NCI-H69 (cell line): ENCODE measurements around the gene PRRT4.

Source experiments
- DNase-seq: peaks from one replicate; lab custom pipeline; 2025; lab: John Stamatoyannopoulos, UW

The PRRT4 gene

DNA sequence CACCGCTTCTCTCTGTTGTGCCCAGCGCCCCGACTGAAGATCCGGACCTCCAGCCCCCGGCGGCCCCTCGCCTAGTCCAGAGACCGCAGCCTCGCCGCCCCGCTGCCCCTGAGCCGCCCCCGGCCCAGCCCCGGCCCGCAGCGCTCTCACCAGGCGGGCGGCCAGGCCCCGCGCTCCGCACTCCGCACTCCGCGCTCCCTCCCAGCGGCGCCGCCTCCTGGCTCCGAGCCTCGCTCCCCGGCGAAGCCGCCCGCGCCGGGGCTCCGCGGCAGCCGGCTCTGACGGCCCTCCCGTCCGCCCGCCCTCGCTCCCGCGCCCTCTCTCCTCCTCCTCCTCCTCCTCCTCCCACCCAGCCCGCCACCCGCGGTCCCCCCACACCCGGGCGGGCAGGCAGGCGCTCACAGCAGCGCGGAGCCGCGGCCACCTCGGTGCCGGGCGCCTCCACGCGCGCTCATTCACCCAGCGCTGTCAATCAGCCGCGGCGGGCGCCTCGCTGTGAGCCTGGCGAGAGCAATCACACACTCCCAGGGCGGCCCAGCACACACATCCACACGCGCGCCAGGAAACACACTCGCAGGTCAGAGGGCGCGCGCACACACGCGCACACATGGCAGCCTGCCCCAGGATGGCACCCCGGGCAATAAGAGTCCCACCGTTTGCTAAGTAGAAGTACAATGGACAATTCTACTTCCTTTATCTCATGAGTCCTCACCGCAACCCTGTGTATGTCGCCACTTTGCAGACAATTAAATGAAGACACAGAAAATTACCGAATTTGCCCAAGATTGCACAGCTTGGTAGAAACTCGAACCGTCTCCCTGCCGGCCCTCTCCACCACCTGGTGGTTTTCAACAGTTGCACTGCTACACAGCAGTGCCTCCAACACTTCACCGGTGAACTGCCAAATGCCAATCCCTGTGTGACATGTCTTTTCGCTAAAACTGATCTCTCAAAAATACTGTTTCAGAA lies at the start of gene PRRT4:
TSS of gene PRRT4 (minus strand) at position 280 of the 969 bp plus-strand sequence.
- peak; percentile 82 for DNase-seq

DNA sequence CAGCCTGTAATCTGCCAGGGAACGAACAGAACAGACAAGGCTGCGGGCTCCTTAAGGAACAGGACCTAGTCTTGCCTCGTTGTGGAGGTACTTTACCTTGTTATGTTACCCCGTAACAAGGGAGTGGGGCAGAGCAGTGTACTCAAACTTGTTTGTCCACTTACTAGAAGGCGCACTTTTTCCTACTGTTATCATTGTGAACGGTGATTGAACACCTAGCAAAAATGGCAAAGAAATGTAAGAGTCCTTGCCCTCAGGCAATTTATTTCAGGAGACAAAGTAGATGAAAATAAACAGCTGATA lies 48.9 kb upstream of the PRRT4 start:
- DNase-seq: no peak

- peak; percentile 89 for DNase-seq
Measured at GRCh38 chr7:128409596-128410450, 48.3 kb upstream of the PRRT4 start, which contains the start of gene IMPDH1. TSS of gene IMPDH1 (minus strand) at chr7:128409982. CDS start at chr7:128409901, 81 bp downstream.

GRCh38 chr7:128408709-128409595 lies 47.5 kb upstream of the PRRT4 start:
- peak; percentile 47 for DNase-seq

GRCh38 chr7:128407751-128408708 lies 46.5 kb upstream of the PRRT4 start:
- DNase-seq: peak; percentile 43

- DNase-seq: no peak
Measured at GRCh38 chr7:128407233-128407589, 45.7 kb upstream of the PRRT4 start.

DNA sequence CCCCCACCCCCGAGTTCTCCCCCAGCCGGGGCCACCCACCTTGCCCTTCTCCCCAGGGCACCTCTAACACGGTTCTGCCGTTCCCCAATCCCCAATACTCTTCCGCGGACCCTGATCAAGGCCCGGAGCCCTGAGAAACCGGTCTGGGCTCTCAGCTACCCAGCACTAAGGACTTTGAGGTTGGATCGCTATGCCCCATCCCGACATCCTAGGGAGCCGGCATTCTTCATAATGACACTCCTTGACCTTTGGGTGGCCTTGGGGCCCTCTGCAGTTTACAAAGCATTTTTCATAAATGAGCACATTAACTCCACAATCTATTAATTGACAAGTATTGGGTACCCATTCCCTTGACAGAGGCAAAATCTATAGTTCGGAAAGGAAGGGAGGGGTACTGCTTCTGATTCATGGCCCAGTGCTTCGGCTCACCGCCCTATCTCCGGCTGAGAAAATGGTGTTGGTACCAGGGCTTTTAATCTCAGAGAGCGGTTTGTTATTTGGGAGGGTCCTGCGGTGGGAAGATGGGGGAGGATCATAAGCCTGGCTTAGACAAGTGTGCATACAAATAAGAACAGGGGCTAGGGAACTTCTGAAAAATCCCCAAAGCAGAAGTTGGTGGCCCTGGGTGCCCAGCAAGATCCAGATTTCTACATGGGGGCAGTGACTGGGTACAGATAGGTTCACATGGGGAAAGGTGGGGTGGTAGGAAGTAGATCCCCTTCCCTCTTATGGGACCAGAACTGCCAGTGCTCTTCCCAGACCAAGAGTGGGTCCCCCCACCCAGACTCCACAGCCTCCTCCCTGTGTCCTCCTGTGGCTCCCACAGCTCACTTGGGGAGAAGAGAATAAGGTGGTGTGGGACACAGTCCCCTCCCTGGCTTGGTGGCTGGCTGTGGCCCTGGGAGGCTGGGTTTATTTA lies 45.1 kb upstream of the PRRT4 start:
- DNase-seq: peak; percentile 50

DNA sequence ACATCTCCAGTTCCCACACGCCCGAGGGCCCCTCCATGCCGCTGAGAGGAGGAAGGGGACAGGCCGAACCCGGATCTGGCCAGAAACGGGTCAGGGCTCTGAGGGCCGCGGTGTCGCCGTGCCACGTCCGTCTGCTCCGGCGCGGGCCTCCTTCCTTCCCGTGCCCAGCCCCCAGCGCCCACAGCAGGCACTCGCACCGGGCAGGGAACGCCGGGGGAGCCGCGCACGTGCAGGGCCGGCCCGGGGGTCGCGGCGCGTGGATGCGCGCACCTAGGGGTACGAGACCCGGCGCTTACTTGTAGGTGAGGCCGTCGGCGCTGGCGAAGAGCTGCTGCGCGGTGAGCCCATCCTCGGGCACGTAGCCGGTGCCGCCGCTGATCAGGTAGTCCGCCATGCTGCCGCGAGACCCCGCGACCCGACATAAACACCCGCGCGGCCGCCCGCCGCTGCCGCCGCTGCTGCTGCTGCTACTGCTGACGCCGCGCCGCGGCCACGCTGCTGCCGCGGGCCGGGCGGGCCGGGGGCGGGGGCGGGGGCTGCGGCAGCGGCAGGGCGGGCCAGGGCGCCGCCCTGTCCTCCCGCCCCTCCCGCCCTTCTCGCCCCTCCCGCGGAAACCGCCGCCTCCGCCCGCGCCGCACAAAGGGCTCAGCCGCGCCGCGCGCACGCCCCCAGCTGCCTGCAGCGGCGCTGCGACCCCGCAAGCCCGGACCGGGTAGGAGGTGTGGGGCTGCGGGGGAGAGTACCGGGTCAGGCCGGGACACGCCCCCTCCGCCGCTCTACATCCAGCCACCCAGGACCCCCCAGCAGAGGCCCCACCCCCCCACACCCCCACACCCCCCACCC lies 44.2 kb upstream of the PRRT4 start:
- peak; percentile 85 for DNase-seq

DNA sequence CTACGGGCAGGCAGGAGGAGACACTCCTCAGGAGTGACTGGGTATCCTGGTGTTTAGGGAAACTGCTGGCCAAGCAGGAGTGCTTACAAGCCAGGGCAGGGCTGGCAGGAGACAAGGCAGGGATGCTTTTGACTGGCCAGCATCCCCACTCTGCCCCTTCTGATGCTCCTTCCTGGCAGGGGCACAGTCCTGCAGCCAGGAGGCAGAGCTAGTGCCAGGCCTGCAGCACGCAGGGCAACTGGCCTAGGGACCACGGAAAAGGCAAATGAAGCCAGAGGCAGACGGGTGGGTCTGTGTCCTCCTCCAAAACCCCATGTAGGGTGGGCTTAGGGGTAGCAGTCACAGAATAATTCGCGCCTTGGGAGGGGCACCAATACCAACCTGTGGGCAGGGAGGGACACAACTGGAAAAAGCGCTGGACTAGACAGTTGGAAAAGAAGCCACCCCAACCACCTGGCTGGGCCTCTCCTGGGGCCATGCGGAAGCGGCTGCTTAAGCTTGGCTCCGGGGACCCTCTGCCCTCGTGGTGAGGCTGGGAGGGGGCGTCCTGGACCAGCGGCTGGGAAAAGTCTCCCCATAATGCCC lies 43.5 kb upstream of the PRRT4 start:
- DNase-seq: peak; percentile 68

- DNase-seq: peak; percentile 80
Measured at GRCh38 chr7:128404143-128404681, 42.7 kb upstream of the PRRT4 start.

DNA sequence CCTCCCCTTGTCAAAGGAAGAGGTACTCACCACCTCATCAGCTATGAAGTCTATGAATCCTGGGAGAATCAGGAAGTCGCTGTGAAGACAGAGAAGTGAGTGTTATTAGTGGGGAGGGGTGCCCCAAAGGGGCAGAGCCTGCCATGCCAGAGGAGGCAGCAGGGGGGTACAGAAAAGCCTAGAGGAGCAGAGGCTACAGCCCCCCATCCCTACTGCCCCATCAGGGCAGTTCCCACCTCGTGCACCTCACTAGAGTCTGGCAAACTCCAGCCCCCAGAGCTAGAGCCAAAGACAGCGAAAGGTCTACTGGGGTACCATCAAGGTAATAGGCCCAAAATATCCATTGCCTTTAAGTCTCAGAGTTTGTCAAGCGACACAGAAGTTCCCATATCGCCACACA lies 42.2 kb upstream of the PRRT4 start:
- no peak for DNase-seq

- DNase-seq: no peak
Measured at GRCh38 chr7:128402356-128402755, 40.9 kb upstream of the PRRT4 start.

GRCh38 chr7:128400566-128400965 lies 39.1 kb upstream of the PRRT4 start:
- DNase-seq: no peak

DNA sequence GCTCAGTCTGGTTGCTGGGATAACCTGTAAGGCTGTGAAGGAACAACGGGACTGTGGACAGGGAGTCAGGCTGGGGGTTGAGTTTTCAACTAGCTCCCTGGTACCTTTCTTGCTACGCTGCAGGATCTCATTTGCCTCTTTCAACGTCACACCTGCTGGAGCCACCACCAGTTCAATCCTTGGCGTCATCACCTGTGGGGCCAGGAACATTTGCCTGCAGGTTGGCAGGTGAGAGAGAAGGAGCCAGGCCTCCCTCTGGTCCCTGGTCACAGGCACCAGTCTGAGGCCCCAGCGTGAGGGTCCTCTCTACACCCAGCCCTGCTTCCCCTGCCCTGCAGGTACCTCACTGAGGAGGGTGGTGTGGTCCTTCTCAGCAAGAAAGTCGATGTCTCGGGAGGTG lies 38.5 kb upstream of the PRRT4 start:
- DNase-seq: no peak

DNA sequence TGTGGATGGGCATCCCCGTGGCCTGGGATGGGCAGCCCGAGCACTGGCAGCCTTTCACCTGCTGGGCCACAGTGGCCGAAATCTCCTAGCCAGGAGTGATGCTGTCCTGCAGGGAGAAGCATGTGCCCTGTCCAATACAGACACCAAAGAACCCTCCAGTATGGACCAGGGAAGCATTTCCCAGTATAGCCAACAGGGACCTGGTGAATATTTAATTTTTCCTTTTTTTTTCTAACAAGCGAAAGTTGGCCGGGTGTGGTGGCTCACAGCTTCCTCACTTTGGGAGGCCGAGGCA lies 37.3 kb upstream of the PRRT4 start:
- no peak for DNase-seq

DNA sequence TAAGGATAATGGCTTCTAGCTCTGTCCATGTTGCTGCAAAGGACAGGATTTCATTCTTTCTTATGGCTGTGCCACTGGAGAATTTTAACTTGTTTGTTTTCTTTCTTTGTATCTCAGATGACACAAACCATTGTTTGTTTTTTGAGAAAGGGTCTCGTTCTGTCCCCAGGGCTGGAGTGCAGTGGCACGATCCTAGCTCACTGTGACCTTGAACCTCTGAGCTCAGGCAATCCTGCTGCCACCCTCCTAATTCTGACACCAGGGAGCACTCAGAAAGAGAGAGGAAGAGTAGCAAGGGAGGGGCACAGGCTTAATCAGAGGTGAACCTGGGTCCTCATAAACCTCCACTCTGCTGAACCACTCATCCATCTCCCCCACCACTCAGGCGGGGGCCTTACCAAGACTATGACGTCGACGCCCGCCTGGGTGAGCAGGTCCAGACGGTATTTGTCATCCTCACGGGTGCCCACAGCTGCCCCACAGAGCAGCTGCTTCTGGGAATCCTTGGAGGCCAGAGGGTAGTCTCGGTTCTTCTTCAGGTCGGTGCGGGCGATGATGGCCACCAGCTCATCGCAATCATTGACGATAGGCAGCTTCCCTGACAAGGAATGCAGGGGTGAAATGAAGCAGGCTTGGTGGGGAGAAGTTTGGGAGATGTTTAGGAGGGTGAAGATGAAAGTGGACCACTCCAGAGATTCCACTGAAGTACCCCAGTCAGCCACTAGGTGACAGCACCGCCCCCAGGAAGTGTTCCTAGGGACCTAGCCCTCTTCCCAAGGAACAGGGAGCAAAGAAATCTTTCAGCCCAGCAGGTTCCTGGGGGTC lies 36.7 kb upstream of the PRRT4 start:
- peak; percentile 59 for DNase-seq

DNA sequence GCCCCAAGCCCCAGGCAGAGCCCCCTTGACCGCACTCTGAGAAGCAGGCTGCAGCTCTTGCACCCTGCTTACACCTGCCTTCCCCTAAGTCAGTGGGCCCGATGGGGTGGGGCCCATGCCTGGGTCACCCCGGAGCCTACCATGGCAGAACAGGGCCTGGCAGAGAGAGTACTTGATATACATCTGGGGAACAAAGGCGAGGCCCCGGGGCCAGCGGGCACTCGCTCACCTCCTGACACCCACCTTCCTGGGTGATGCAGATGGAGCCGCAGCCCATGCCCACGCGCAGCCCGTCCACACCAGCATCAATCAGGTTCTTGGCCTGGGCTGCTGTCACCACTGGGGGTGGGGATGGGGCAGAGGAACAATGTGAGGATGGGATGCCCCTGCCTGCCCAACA lies 34.9 kb upstream of the PRRT4 start:
- DNase-seq: no peak
